ENCODE data around the gene TRAF6. TPM values are rescaled to one million over a fixed set of nuclear protein-coding genes. Genes with fewer than 3 reads are reported as not detected.

The TRAF6 gene
- total and polyA plus RNA-seq, 2 donors (not counting 3 experiments of a cell fraction or from before 2014, with no cell fraction given) = 6.0 to 14.2 TPM

DNA sequence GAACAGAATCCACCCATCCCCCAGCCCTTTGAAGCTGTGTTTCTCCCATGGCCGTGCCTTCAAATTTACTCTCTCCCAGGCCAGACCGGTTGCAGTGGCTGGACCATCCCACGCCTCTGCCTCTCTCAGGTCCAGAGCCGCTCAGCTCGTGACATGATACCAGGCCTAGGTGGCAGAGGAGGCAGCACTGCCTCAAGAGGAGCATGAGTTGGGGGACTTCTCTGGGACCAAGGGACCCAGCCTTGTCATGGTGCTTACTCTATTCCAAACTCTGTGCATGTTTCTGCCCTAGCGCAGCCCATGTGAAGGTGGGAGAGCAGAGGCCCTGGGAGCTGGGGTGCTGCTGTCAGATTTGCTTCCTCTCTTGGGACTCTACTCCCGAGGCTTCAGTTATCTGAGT, 51.0 kb downstream of the TRAF6 start:
- intact Hi-C loops (cut with micrococcal nuclease) = no loop called here
- DNase-seq (ENCODE audit: low read depth, low spot score) = no peak

GRCh38 chr11:36458129-36458915, 51.8 kb downstream of the TRAF6 start:
- Histone ChIP-seq H3K9me3 (replicated peaks; ENCODE audit: control insufficient read depth, insufficient read depth, low read length) (no peaks in the 10 kb centered on the region), H3K9me1 (replicated peaks; ENCODE audit: control insufficient read depth, extremely low read depth, insufficient read depth, low read length) (no peaks in the 10 kb centered on the region), H2AFZ (ENCODE audit: low read depth, low read length) (no peak overlapping the region), H3K79me2 (ENCODE audit: control insufficient read depth, insufficient read depth, low read length) (no peaks in the 10 kb centered on the region), H3K9ac (replicated peaks; ENCODE audit: extremely low read depth, insufficient read depth, low read length) (no peak overlapping the region), H3K27ac (ENCODE audit: insufficient read depth, low read depth, low read length) (no peak overlapping the region), H3K4me1 (ENCODE audit: control insufficient read depth, extremely low read depth, insufficient read depth, low read length) (no peaks in the 10 kb centered on the region), H3K36me3 (ENCODE audit: control insufficient read depth in 2 of 2, extremely low read depth in 1 of 2, insufficient read depth in 2 of 2, low read length in 2 of 2) (no peaks in the 10 kb centered on the region), H4K20me1 (replicated peaks; ENCODE audit: control insufficient read depth, extremely low read depth, insufficient read depth, low read length) (no peaks in the 10 kb centered on the region), H3K4me2 (ENCODE audit: insufficient read depth, low read length) (no peak overlapping the region), H3K4me3 (replicated peaks in 1 of 3; ENCODE audit: insufficient read depth in 1 of 3, low read depth in 1 of 3, low read length in 3 of 3) (no peak overlapping the region), H3K27me3 (ENCODE audit: control insufficient read depth in 2 of 2, insufficient read depth in 2 of 2, low read length in 2 of 2) (no peaks in the 10 kb centered on the region)
- BruUV-seq (replicated peaks) = no TSS peak
- TF ChIP-seq, protein P1, sequence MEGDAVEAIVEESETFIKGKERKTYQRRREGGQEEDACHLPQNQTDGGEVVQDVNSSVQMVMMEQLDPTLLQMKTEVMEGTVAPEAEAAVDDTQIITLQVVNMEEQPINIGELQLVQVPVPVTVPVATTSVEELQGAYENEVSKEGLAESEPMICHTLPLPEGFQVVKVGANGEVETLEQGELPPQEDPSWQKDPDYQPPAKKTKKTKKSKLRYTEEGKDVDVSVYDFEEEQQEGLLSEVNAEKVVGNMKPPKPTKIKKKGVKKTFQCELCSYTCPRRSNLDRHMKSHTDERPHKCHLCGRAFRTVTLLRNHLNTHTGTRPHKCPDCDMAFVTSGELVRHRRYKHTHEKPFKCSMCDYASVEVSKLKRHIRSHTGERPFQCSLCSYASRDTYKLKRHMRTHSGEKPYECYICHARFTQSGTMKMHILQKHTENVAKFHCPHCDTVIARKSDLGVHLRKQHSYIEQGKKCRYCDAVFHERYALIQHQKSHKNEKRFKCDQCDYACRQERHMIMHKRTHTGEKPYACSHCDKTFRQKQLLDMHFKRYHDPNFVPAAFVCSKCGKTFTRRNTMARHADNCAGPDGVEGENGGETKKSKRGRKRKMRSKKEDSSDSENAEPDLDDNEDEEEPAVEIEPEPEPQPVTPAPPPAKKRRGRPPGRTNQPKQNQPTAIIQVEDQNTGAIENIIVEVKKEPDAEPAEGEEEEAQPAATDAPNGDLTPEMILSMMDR (IDR thresholded peaks at IDR 0.05; ENCODE audit: extremely low read depth in 1 of 2, insufficient read depth in 1 of 2, low read depth in 1 of 2, low read length in 2 of 2) = no peak
- TF ChIP-seq FOS (IDR thresholded peaks at IDR 0.05; ENCODE audit: borderline replicate concordance, insufficient read depth, low read length) (no peak), POLR2AphosphoS5 (IDR thresholded peaks at IDR 0.05; ENCODE audit: insufficient read depth, low read depth, low read length) (no peak), MYC (IDR thresholded peaks at IDR 0.05; ENCODE audit: low read depth, low read length) (no peak), EZH2 (IDR thresholded peaks at IDR 0.05; ENCODE audit: borderline replicate concordance, low read depth, low read length, severe bottlenecking) (no peak), POLR2A (IDR thresholded peaks at IDR 0.05; ENCODE audit: low read depth, low read length) (no peak), MAX (IDR thresholded peaks at IDR 0.05; ENCODE audit: insufficient read depth, insufficient read length) (no peak), JUN (IDR thresholded peaks at IDR 0.05; ENCODE audit: borderline replicate concordance, insufficient read depth, insufficient read length, low read depth) (no peak), GATA2 (IDR thresholded peaks at IDR 0.05; ENCODE audit: insufficient read depth, insufficient read length, low read depth, low read length) (no peak)
- no peak for FAIRE-seq
- no peak for DNase-seq (ENCODE audit: low read depth, low spot score)
- POLR2A ChIA-PET = no interaction called here
- intact Hi-C loops (cut with micrococcal nuclease) = no loop called here
- CTCF ChIA-PET = interaction anchor here (0.9 to 1.1 kb wide), 2 partner anchors 74 to 166 kb away, joined by 3 to 4 read pairs; no protein-coding TSS in a partner anchor
- dilution Hi-C loops (cut with MboI; ENCODE audit: extremely low pct_ligation_motif_present, low sequenced_read_pairs) = no loop called here

More for the DNA sequence above, 51.0 kb downstream of the TRAF6 start:
- no peaks in the 10 kb centered on the region for H3K36me3 ChIP-seq (ENCODE audit: control insufficient read depth in 2 of 2, extremely low read depth in 1 of 2, insufficient read depth in 2 of 2, low read length in 2 of 2)
- no peaks in the 10 kb centered on the region for H3K4me1 ChIP-seq (ENCODE audit: control insufficient read depth, extremely low read depth, insufficient read depth, low read length)
- POLR2A ChIA-PET = no interaction called here
- FAIRE-seq = no peak
- no peaks in the 10 kb centered on the region for H4K20me1 ChIP-seq (replicated peaks; ENCODE audit: control insufficient read depth, extremely low read depth, insufficient read depth, low read length)
- H3K4me2 ChIP-seq (ENCODE audit: insufficient read depth, low read length) = no peak overlapping the region
- H2AFZ ChIP-seq (ENCODE audit: low read depth, low read length) = no peak overlapping the region
- CTCF ChIA-PET = interaction anchor here (0.9 to 1.7 kb wide), 4 partner anchors 10 to 167 kb away, joined by 3 to 7 read pairs (median 5); no protein-coding TSS in a partner anchor
- BruUV-seq (replicated peaks) = no TSS peak
- H3K9me1 ChIP-seq (replicated peaks; ENCODE audit: control insufficient read depth, extremely low read depth, insufficient read depth, low read length) = no peaks in the 10 kb centered on the region
- TF ChIP-seq JUN (IDR thresholded peaks at IDR 0.05; ENCODE audit: borderline replicate concordance, insufficient read depth, insufficient read length, low read depth) (no peak), FOS (IDR thresholded peaks at IDR 0.05; ENCODE audit: borderline replicate concordance, insufficient read depth, low read length) (no peak), MAX (IDR thresholded peaks at IDR 0.05; ENCODE audit: insufficient read depth, insufficient read length) (no peak)
- no peaks in the 10 kb centered on the region for H3K9me3 ChIP-seq (replicated peaks; ENCODE audit: control insufficient read depth, insufficient read depth, low read length)
- no peak overlapping the region for H3K4me3 ChIP-seq (replicated peaks in 1 of 3; ENCODE audit: insufficient read depth in 1 of 3, low read depth in 1 of 3, low read length in 3 of 3)
- no peaks in the 10 kb centered on the region for H3K27me3 ChIP-seq (ENCODE audit: control insufficient read depth in 2 of 2, insufficient read depth in 2 of 2, low read length in 2 of 2)
- H3K79me2 ChIP-seq (ENCODE audit: control insufficient read depth, insufficient read depth, low read length) = no peaks in the 10 kb centered on the region
- H3K9ac ChIP-seq (replicated peaks; ENCODE audit: extremely low read depth, insufficient read depth, low read length) = no peak overlapping the region
- dilution Hi-C loops (cut with MboI; ENCODE audit: extremely low pct_ligation_motif_present, low sequenced_read_pairs) = no loop called here
- no peak overlapping the region for H3K27ac ChIP-seq (ENCODE audit: insufficient read depth, low read depth, low read length)
